Fibroblast of lung (primary cell): Measurements from ENCODE around the gene POP5. TPM values are rescaled to one million over a fixed set of nuclear protein-coding genes. Genes with fewer than 3 reads are reported as not detected.
"Not testable (repeated sequence)": the region's sequence is repeated elsewhere in the genome, so short reads cannot be mapped to it uniquely, and the experiment has no call there.

Experiments used
- DNase-seq, 2 donors: peaks; one replicate each; pipeline versions ENCODE4 v3.0.0 to v3.0.0-alpha.2; 2010; ENCODE audit warnings: low read depth in 2 of 2
- H2AFZ ChIP-seq: 2 replicates; pipeline ENCODE4 v1.5.1; 2012; ENCODE audit warnings: low read length, control low read depth, inconsistent platforms
- H3K27ac ChIP-seq: 2 replicates; pipeline ENCODE4 v1.5.1; 2011; ENCODE audit warnings: low read length, control low read depth; ENCODE audit not compliant: insufficient read depth
- H3K27me3 ChIP-seq: 2 replicates; pipeline ENCODE4 v1.5.1; 2011; ENCODE audit warnings: mild to moderate bottlenecking, low read length; ENCODE audit not compliant: control insufficient read depth, insufficient read depth
- H3K36me3 ChIP-seq: 2 replicates; pipeline ENCODE4 v1.5.1; 2011; ENCODE audit warnings: low read length; ENCODE audit not compliant: control insufficient read depth, insufficient read depth
- H3K4me1 ChIP-seq: 2 replicates; pipeline ENCODE4 v1.5.1; 2011; ENCODE audit warnings: low read length; ENCODE audit not compliant: control insufficient read depth, insufficient read depth; ENCODE audit errors: extremely low read depth
- H3K4me2 ChIP-seq: 2 replicates; pipeline ENCODE4 v1.5.1; 2011; ENCODE audit warnings: low read length, control low read depth; ENCODE audit not compliant: insufficient read depth; ENCODE audit errors: extremely low read depth
- H3K4me3 ChIP-seq, 4 experiments: fragments of 200-600 bp in 1 of 4; sonication (generic) in 1 of 4; replicated peaks in 1 of 4; 2 replicates each; pipeline ENCODE4 v1.5.1; 2011 to 2016; ENCODE audit warnings: low read length in 4 of 4, low read depth in 3 of 4, mild to moderate bottlenecking in 3 of 4, control low read depth in 2 of 4, inconsistent platforms in 1 of 4, mixed read lengths in 1 of 4; ENCODE audit not compliant: insufficient read depth in 1 of 4; ENCODE audit errors: control extremely low read depth in 1 of 4
- H3K79me2 ChIP-seq: 2 replicates; pipeline ENCODE4 v1.5.1; 2012; ENCODE audit warnings: mild to moderate bottlenecking, low read length, inconsistent platforms; ENCODE audit not compliant: control insufficient read depth, insufficient read depth
- H3K9ac ChIP-seq: 2 replicates; pipeline ENCODE4 v1.5.1; 2011; ENCODE audit warnings: mild to moderate bottlenecking, low read length, control low read depth; ENCODE audit not compliant: insufficient read depth
- H3K9me3 ChIP-seq: 2 replicates; pipeline ENCODE4 v1.5.1; 2012; ENCODE audit warnings: low read depth, low read length; ENCODE audit not compliant: control insufficient read depth, insufficient read depth
- H4K20me1 ChIP-seq: 2 replicates; pipeline ENCODE4 v1.5.1; 2011; ENCODE audit warnings: low read length; ENCODE audit not compliant: control insufficient read depth, insufficient read depth; ENCODE audit errors: extremely low read depth
- CTCF ChIP-seq, 2 donors: IDR thresholded peaks in 1 of 2; conservative IDR thresholded peaks in 1 of 2; 1 replicate in 1 of 2; 2 replicates in 1 of 2; pipeline ENCODE4 v1.5.1; 2011 to 2012; ENCODE audit warnings: low read length in 2 of 2, control low read depth in 1 of 2, inconsistent platforms in 1 of 2, low read depth in 1 of 2, mild to moderate bottlenecking in 1 of 2
- EZH2 ChIP-seq: IDR thresholded peaks from 2 replicates; pipeline ENCODE4 v1.5.1; 2012; ENCODE audit warnings: low read length, control low read depth, mild to moderate bottlenecking; ENCODE audit errors: missing control alignments
- polyA plus RNA-seq, 2 donors: library from polyadenylated mRNA; depleted of rRNA in 1 of 2; stranded (reverse) in 1 of 2; unstranded in 1 of 2; fragments of >200 nt; gene quantifications; 2 replicates each; pipeline ENCODE4 v1.2.1, GENCODE V29; 2011 to 2012; ENCODE audit warnings: missing spikeins in 1 of 2
- total RNA-seq: library from RNA; depleted of rRNA; stranded (reverse); fragments of >200 nt; gene quantifications from 2 replicates; pipeline ENCODE4 v1.2.1, GENCODE V29; 2014

Gene POP5
- total and polyA plus RNA-seq, 2 donors (not counting 1 experiment from before 2014, with no cell fraction given), result 28.6 to 50.3 TPM

- DNase-seq, result peak; percentile 73 to 94
- Histone ChIP-seq H3K27ac (peak within 1 kb of the TSS; percentile 89), H3K9me3 (no peaks in the 10 kb centered on the region), H3K27me3 (no peaks in the 10 kb centered on the region), H3K4me2 (peak within 1 kb of the TSS; percentile 97), H4K20me1 (peaks cover 12% of the 10 kb centered on the region), H2AFZ (peak within 1 kb of the TSS; percentile 58), H3K4me1 (peaks cover 13% of the 10 kb centered on the region), H3K79me2 (peaks cover 47% of the 10 kb centered on the region), H3K4me3 (peak within 1 kb of the TSS; percentile 90 to 92 (median 92)), H3K9ac (peak within 1 kb of the TSS; percentile 94), H3K36me3 (no peaks in the 10 kb centered on the region)
- TF ChIP-seq EZH2 (no peak), CTCF (conservative IDR thresholded peaks at IDR 0.05 in 1 of 2, IDR thresholded peaks at IDR 0.05 in 1 of 2; ENCODE audit: low read depth in 1 of 2, low read length in 2 of 2) (no peak)
Measured at GRCh38 chr12:120534203-120534702, 46.9 kb downstream of the POP5 start, which contains the start of gene RNF10. RNF10 (plus strand) TSS chr12:120534356; CDS start chr12:120534812, 456 bp downstream.

- TF ChIP-seq CTCF (conservative IDR thresholded peaks at IDR 0.05 in 1 of 2, IDR thresholded peaks at IDR 0.05 in 1 of 2; ENCODE audit: low read depth in 1 of 2, low read length in 2 of 2) (no peak), EZH2 (no peak)
- Histone ChIP-seq H3K4me2 (no peak overlapping the region), H3K4me3 (no peak overlapping the region), H3K27me3 (no peaks in the 10 kb centered on the region), H3K36me3 (no peaks in the 10 kb centered on the region), H3K4me1 (peaks cover 9% of the 10 kb centered on the region), H2AFZ (no peak overlapping the region), H4K20me1 (peaks cover 12% of the 10 kb centered on the region), H3K9ac (no peak overlapping the region), H3K79me2 (peaks cover 44% of the 10 kb centered on the region), H3K27ac (no peak overlapping the region), H3K9me3 (no peaks in the 10 kb centered on the region)
- no peak for DNase-seq
Measured at GRCh38 chr12:120532701-120533238, 48.4 kb downstream of the POP5 start.

GRCh38 chr12:120530418-120530761 is 50.8 kb downstream of the POP5 start:
- H3K4me3 ChIP-seq, H2AFZ ChIP-seq: not testable (repeated sequence)

More at GRCh38 chr12:120530418-120530761, 50.8 kb downstream of the POP5 start:
- not testable (repeated sequence) for H3K4me1 ChIP-seq, H3K9me3 ChIP-seq, H3K4me2 ChIP-seq, H4K20me1 ChIP-seq, H3K9ac ChIP-seq, H3K36me3 ChIP-seq, H3K27me3 ChIP-seq, DNase-seq, H3K27ac ChIP-seq
- H3K79me2 ChIP-seq, result peaks cover 20% of the 10 kb centered on the region
